Measurements from ENCODE around the gene UTS2R.

UTS2R gene

GRCh38 chr17:82338858-82339633, 32.5 kb upstream of the UTS2R start (continued):
- peak; percentile 58; the same call in 1 of the 2 replicates for TF ChIP-seq SCRT2 (tag by site-specific recombination; IDR thresholded peaks at IDR 0.05)
- TF ChIP-seq ZNF626 (tag by site-specific recombination; IDR thresholded peaks at IDR 0.05): no peak
- TF ChIP-seq ZBTB26 (tag by site-specific recombination; optimal IDR thresholded peaks at IDR 0.05): peak; percentile 47
- TF ChIP-seq ZBTB44 (tag by site-specific recombination; IDR thresholded peaks at IDR 0.05): no peak
- peak; percentile 75; the same call in 1 of the 2 replicates for TF ChIP-seq ZFP69B (tag by site-specific recombination; IDR thresholded peaks at IDR 0.05)
- TF ChIP-seq ZNF175 (tag by site-specific recombination; IDR thresholded peaks at IDR 0.05): no peak
- TF ChIP-seq KLF17 (tag by site-specific recombination; IDR thresholded peaks at IDR 0.05): peak; percentile 56; the same call in 1 of the 2 replicates
- TF ChIP-seq KLF10 (tag by site-specific recombination; IDR thresholded peaks at IDR 0.05): 0 out of 2 replicates have a peak, but pooled peaks have one; percentile 29
- TF ChIP-seq ZNF394 (tag by site-specific recombination; IDR thresholded peaks at IDR 0.05; ENCODE audit: borderline replicate concordance): peak; percentile 47; the same call in 1 of the 2 replicates
- no peak for TF ChIP-seq PBX3 (CRISPR knock-in tag; IDR thresholded peaks at IDR 0.05)
- TF ChIP-seq ZNF473 (tag by site-specific recombination; IDR thresholded peaks at IDR 0.05): no peak
- TF ChIP-seq MEIS1 (CRISPR knock-in tag; IDR thresholded peaks at IDR 0.05; ENCODE audit: borderline replicate concordance): no peak
- peak; percentile 86 for TF ChIP-seq ZNF600 (tag by site-specific recombination; IDR thresholded peaks at IDR 0.05)
- TF ChIP-seq YY2 (tag by site-specific recombination; IDR thresholded peaks at IDR 0.05): peak; percentile 64; the same call in 1 of the 2 replicates
- peak; percentile 94 for TF ChIP-seq BCL6B (tag by site-specific recombination; IDR thresholded peaks at IDR 0.05)
- peak; percentile 100 for TF ChIP-seq MYNN (tag by site-specific recombination; IDR thresholded peaks at IDR 0.05; ENCODE audit: borderline replicate concordance)
- TF ChIP-seq PATZ1 (tag by site-specific recombination; IDR thresholded peaks at IDR 0.05): 0 out of 2 replicates have a peak, but pooled peaks have one; percentile 16
- no peak for TF ChIP-seq ZBTB49 (tag by site-specific recombination; IDR thresholded peaks at IDR 0.05; ENCODE audit: low read depth)
- TF ChIP-seq ZNF404 (tag by site-specific recombination; IDR thresholded peaks at IDR 0.05): no peak
- peak; percentile 61 for TF ChIP-seq ZNF335 (tag by site-specific recombination; conservative IDR thresholded peaks at IDR 0.05)
- TF ChIP-seq OVOL3 (tag by site-specific recombination; IDR thresholded peaks at IDR 0.05): no peak
- TF ChIP-seq ZNF629 (tag by site-specific recombination; IDR thresholded peaks at IDR 0.05): peak; percentile 62
- TF ChIP-seq ZNF391 (tag by site-specific recombination; IDR thresholded peaks at IDR 0.05; ENCODE audit: borderline replicate concordance, low read depth): peak; percentile 3; the same call in 1 of the 2 replicates
- no peak for TF ChIP-seq ZNF521 (tag by site-specific recombination; IDR thresholded peaks at IDR 0.05)
- no peak for TF ChIP-seq ZSCAN18 (tag by site-specific recombination; IDR thresholded peaks at IDR 0.05)
- no peak for TF ChIP-seq ZNF544 (tag by site-specific recombination; IDR thresholded peaks at IDR 0.05)
